BE2C (cell line): ENCODE results near the gene PHACTR3.

Experiments used
- DNase-seq: peaks from one replicate; pipeline ENCODE4 v3.0.0-alpha.2; 2020
- H3K27me3 ChIP-seq: fragments of 250-450 bp; sonication (Bioruptor Pico); 2 replicates; pipeline ENCODE4 v1.5.1; 2020; ENCODE audit warnings: mild to moderate bottlenecking
- H3K36me3 ChIP-seq: fragments of 250-450 bp; sonication (Bioruptor Pico); 2 replicates; pipeline ENCODE4 v1.5.1; 2020; ENCODE audit warnings: mild to moderate bottlenecking
- H3K4me1 ChIP-seq: fragments of 250-450 bp; sonication (Bioruptor Pico); 2 replicates; pipeline ENCODE4 v1.5.1; 2020
- H3K4me3 ChIP-seq: 2 replicates; pipeline ENCODE4 v1.5.1; 2011; ENCODE audit warnings: low read depth, low read length
- H3K9me3 ChIP-seq: fragments of 250-450 bp; sonication (Bioruptor Pico); 2 replicates; pipeline ENCODE4 v1.5.1; 2020
- TF ChIP-seq, protein P1 (sequence below): IDR thresholded peaks from 2 replicates; pipeline ENCODE4 v1.5.1; 2012; ENCODE audit warnings: mild to moderate bottlenecking, low read depth, low read length

Gene PHACTR3

DNA sequence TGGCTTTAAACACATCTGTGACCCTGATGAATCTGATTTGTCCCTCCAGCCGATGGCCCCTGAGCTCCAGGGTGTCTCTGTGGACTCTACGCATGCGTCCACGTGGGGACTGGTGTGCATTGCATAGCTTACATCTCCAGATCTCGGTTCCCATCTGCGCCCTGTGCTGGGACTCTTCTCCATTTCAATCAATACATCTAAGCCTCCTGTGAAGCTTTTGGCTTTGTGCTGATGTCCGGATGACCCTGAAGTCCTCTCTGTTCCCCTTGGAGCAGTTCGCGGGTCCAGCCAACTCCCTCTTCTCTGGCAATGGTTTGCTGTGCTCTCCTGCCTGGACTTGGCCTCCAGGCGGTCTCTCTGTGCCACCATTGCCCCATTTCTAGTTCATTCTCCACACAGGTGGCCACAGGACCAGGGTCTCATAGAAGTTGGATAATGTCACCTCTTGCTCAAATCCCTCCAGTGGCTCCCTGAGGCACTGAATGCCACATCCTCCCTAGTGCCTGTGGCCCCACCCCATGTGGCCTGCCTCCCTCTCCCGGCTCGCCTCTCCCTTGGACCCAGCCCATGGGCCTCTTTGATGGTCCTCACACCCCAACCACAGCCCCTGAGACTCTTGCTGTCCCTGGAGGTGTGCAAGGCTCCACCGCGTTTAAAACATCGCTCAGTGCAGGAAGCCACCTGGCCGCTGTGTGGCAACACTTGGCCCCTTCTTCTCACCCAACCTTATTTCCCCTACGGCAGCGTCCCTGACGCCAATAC lies 173.7 kb downstream of the PHACTR3 start:
- DNase-seq: no peak
- TF ChIP-seq, protein P1, sequence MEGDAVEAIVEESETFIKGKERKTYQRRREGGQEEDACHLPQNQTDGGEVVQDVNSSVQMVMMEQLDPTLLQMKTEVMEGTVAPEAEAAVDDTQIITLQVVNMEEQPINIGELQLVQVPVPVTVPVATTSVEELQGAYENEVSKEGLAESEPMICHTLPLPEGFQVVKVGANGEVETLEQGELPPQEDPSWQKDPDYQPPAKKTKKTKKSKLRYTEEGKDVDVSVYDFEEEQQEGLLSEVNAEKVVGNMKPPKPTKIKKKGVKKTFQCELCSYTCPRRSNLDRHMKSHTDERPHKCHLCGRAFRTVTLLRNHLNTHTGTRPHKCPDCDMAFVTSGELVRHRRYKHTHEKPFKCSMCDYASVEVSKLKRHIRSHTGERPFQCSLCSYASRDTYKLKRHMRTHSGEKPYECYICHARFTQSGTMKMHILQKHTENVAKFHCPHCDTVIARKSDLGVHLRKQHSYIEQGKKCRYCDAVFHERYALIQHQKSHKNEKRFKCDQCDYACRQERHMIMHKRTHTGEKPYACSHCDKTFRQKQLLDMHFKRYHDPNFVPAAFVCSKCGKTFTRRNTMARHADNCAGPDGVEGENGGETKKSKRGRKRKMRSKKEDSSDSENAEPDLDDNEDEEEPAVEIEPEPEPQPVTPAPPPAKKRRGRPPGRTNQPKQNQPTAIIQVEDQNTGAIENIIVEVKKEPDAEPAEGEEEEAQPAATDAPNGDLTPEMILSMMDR: no peak
- Histone ChIP-seq H3K4me1 (no peaks in the 10 kb centered on the region), H3K27me3 (no peaks in the 10 kb centered on the region), H3K9me3 (no peaks in the 10 kb centered on the region), H3K36me3 (no peaks in the 10 kb centered on the region), H3K4me3 (no peak overlapping the region)

DNA sequence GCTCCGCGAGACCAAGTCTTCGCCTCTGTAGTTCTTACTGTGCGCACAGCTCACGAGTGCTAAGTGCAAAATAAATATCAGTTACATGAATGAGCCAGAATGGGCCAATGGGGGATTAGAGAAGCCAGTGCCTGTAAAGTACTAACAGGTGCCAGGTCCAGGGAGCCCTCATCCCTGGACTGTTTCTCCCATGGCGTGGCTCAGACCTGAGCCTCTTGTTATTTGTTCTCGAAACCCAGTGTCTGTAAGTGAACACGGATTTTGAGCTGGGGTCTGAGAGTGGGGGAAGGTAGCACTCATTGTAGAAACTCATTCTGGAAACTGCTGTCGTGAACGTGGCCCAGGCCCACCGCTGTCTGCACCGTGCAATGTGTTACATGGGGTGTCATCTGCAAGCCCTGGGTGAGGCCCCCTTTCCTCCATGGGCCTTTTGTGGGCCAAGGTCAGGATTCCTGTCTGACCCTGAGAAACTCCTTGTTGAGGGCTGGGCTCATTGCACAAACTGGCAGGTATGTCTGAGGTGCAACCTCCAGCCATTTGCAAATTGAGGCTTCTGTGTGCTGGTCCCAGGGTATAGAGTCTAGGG lies 174.4 kb downstream of the PHACTR3 start:
- H3K4me1 ChIP-seq: no peaks in the 10 kb centered on the region
- TF ChIP-seq, protein P1: no peak
- H3K4me3 ChIP-seq: no peak overlapping the region
- H3K9me3 ChIP-seq: no peaks in the 10 kb centered on the region
- H3K27me3 ChIP-seq: no peaks in the 10 kb centered on the region
- no peaks in the 10 kb centered on the region for H3K36me3 ChIP-seq
- no peak for DNase-seq

DNA sequence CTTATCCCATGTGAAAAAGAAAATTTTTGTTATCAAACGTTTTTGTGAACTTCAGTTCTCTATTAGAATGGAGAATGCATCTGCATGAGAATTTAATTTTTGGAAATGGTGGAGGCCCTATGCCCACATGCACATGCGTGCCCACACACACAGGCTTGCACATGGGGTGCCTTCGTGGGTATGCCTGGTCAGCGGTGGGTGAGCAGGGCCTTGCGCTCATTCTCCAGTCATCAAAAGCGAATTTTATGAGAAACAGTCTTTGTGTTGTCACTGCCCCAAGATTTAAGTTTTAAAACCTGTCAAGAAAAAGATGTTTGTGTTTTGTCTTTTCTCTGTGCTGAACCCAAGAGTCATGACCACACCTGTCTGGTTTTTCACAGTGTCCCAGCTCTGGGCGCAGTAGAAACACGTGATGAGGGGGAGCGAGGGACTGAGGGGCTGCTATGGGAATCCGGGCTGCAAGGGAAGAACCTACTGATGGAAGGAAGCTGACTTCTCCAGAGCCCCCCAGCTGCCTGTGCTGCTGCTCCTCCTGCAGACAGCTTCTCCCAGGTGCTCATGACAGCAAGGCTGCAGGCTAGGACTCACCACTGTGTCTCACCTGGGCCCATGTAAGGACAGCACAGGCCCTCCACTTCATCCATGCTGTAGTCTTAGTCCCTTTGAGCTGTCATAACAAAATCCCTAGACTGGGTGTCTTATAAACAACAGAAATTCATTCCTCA lies 175.5 kb downstream of the PHACTR3 start:
- H3K9me3 ChIP-seq: no peaks in the 10 kb centered on the region
- no peaks in the 10 kb centered on the region for H3K27me3 ChIP-seq
- no peak for DNase-seq
- TF ChIP-seq, protein P1: no peak
- H3K4me3 ChIP-seq: no peak overlapping the region
- H3K4me1 ChIP-seq: no peaks in the 10 kb centered on the region
- H3K36me3 ChIP-seq: no peaks in the 10 kb centered on the region

DNA sequence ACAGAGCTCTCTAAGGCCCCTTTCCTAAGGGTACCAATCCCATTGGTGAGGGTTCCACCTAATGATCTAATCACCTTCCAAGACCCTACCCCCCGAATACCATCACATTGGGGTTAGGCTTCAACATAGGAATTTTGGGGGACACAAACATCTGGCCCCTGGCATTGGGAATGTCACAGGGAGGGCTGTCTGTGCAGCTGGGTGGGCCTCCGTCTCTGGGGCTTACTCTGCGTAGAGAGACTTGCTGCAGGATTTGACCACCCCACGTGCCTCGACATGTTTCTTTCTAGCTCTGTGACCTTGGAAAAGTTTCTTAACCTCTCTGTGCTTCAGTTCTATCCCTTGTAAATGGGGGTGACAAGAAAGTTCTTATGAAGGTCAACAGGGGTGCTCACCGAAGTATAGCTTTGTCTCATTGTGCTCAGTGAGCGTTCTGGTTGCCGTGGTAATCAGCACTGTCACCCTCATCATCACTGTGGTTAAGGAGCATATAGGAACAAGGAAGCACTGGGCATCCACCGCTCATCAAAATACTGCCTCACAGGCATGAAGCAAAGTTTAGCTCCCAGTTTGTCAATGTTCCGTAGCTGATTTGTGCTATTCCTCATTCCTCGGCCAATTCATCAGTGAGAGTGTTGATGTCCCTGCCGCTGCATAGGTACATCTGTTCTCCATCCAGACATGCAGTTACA lies 176.3 kb downstream of the PHACTR3 start:
- no peak overlapping the region for H3K4me3 ChIP-seq
- DNase-seq: no peak
- H3K27me3 ChIP-seq: no peaks in the 10 kb centered on the region
- TF ChIP-seq, protein P1: no peak
- H3K9me3 ChIP-seq: no peaks in the 10 kb centered on the region
- H3K36me3 ChIP-seq: no peaks in the 10 kb centered on the region
- no peaks in the 10 kb centered on the region for H3K4me1 ChIP-seq

DNA sequence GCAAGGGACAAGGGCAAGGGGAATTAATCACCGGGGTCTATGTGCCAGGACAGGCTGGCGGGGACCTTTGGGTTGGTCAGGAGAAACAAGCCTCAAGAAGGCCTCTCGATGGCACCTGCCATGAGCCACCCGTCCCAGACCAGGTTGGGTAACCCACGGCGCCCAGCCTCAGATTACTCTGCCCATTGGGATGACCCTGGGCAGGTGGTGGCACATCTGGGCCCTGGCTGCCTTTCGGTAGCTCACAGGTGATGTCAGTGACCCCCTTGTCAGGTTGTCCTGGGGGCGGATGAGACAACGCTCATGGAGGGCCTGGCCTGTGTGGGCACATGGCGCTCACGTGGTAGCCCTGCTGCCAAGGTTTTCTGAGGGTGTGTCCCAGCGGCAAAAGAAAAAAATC lies 176.9 kb downstream of the PHACTR3 start:
- H3K36me3 ChIP-seq: no peaks in the 10 kb centered on the region
- H3K4me1 ChIP-seq: no peaks in the 10 kb centered on the region
- DNase-seq: no peak
- H3K27me3 ChIP-seq: no peaks in the 10 kb centered on the region
- TF ChIP-seq, protein P1: no peak
- no peak overlapping the region for H3K4me3 ChIP-seq
- no peaks in the 10 kb centered on the region for H3K9me3 ChIP-seq
